Limb (tissue), 2 donors: ENCODE measurements around the gene PAK4.

Experiments
- DNase-seq, 2 donors: peaks; one replicate each; pipeline ENCODE4 v3.0.0-alpha.2; 2016; ENCODE audit errors: extremely low spot score in 2 of 2

The PAK4 gene

GRCh38 chr19:39164289-39164688 lies 38.7 kb downstream of the PAK4 start:
- no peak for DNase-seq

GRCh38 chr19:39165857-39166256 lies 40.3 kb downstream of the PAK4 start:
- no peak for DNase-seq

GRCh38 chr19:39166571-39167391 lies 41.2 kb downstream of the PAK4 start:
- DNase-seq = peak in 1 of 2 donors; percentile 66

GRCh38 chr19:39167461-39168257 lies 42.1 kb downstream of the PAK4 start:
- no peak for DNase-seq

- no peak for DNase-seq
These were observed 42.9 kb downstream of the PAK4 start for GRCh38 chr19:39168258-39169142.

- DNase-seq = no peak
These were observed 43.7 kb downstream of the PAK4 start for GRCh38 chr19:39169143-39169810.

- DNase-seq = no peak
These were observed 45.0 kb downstream of the PAK4 start for GRCh38 chr19:39170386-39171231.

GRCh38 chr19:39171479-39172465 lies 46.2 kb downstream of the PAK4 start:
- no peak for DNase-seq

- no peak for DNase-seq
These were observed 47.3 kb downstream of the PAK4 start for GRCh38 chr19:39172700-39173501.

- no peak for DNase-seq
These were observed 48.0 kb downstream of the PAK4 start for GRCh38 chr19:39173502-39173991.

GRCh38 chr19:39174142-39174541 lies 48.6 kb downstream of the PAK4 start:
- DNase-seq = no peak

GRCh38 chr19:39174558-39175544 lies 49.3 kb downstream of the PAK4 start:
- DNase-seq = no peak

- DNase-seq = no peak
These were observed 50.0 kb downstream of the PAK4 start for GRCh38 chr19:39175564-39175963.

GRCh38 chr19:39177110-39177699 lies 51.6 kb downstream of the PAK4 start:
- no peak for DNase-seq

GRCh38 chr19:39177736-39178135 lies 52.1 kb downstream of the PAK4 start:
- DNase-seq = no peak

- DNase-seq = no peak
These were observed 52.9 kb downstream of the PAK4 start for GRCh38 chr19:39178296-39179006.
